Measurements from ENCODE around the gene SNAPIN. TPM values are rescaled to one million over a fixed set of nuclear protein-coding genes. Genes with fewer than 3 reads are reported as not detected.

Gene SNAPIN
- total RNA-seq, 1 donor from 2014 or later: 36.3 TPM

- DNase-seq: no peak
These were observed 20.2 kb downstream of the SNAPIN start, which contains the start of gene NPR1 for GRCh38 chr1:153678519-153679336. NPR1 (plus strand) TSS chr1:153678688; CDS start chr1:153679109, 421 bp downstream.

DNA sequence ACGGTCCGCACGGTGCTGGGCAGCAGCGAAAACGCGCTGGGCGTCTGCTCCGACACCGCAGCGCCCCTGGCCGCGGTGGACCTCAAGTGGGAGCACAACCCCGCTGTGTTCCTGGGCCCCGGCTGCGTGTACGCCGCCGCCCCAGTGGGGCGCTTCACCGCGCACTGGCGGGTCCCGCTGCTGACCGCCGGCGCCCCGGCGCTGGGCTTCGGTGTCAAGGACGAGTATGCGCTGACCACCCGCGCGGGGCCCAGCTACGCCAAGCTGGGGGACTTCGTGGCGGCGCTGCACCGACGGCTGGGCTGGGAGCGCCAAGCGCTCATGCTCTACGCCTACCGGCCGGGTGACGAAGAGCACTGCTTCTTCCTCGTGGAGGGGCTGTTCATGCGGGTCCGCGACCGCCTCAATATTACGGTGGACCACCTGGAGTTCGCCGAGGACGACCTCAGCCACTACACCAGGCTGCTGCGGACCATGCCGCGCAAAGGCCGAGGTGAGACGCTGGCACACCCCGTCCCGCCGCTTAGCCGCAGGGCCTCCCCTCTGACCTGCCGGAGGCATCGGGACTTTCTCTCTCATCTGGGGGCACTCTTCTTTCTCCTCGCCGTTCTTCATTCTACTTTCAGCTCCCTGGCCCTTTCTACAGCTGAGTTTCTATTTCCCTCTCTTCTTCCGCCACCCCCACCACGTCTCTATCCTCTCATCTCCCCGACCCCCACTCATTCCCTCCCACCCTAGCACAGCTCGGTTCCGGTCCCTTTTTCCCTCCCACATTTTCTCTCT, 21.0 kb downstream of the SNAPIN start:
- DNase-seq: no peak

- DNase-seq: no peak
These were observed 21.6 kb downstream of the SNAPIN start for GRCh38 chr1:153680120-153680403.

DNA sequence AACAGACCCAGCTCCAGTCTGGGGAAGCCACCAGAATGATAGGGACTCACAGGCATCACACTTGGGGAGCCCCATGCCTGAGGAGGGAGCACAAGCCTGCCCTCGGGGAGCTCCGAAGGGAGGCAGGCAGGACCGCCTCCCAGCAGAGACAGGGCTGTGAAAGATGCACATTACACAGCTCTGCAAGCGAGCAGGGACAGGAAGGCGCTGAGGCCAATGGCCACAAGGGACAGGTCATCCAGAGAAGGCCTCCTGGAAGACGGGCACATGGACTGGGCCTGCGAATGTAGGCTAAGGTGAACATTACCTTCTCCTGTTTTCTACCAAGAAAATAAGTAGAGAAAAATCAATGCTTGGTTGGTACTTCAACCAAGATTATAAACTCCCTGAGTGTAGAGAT, 24.2 kb downstream of the SNAPIN start:
- DNase-seq: no peak

GRCh38 chr1:153683854-153684253, 25.4 kb downstream of the SNAPIN start:
- no peak for DNase-seq

GRCh38 chr1:153684892-153685291, 26.4 kb downstream of the SNAPIN start:
- no peak for DNase-seq

DNA sequence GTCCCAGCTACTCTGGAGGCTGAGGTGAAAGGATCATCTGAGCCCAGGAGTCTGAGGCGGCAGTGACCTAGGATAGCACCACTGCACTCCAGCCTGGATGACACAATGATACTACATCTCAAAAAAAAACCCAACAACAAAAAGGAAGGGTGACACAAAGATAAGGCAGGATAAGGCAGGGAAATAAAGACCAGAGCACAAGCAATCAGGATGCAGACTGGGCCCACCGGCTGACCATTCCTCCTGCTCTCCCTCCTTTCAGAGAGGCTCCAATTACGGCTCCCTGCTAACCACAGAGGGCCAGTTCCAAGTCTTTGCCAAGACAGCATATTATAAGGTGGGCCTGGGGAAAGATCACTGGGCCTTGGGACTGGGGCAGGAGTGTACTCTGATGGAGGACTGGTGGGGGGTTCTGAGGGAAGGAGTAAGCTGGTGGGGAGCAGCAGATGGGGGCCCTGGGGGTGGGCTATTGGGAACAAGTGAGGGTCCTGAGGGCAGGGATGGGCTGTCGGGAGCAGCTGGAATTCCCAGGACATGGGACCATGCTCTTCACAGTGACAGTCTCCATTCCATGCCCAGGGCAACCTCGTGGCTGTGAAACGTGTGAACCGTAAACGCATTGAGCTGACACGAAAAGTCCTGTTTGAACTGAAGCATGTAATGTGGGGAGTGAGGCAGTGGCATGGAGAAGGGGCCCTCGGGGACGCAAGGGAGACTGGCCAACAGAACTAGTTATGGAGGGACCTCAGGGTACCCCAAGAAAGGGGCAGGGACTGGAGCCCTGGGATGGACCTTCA, 27.2 kb downstream of the SNAPIN start:
- DNase-seq: no peak

DNA sequence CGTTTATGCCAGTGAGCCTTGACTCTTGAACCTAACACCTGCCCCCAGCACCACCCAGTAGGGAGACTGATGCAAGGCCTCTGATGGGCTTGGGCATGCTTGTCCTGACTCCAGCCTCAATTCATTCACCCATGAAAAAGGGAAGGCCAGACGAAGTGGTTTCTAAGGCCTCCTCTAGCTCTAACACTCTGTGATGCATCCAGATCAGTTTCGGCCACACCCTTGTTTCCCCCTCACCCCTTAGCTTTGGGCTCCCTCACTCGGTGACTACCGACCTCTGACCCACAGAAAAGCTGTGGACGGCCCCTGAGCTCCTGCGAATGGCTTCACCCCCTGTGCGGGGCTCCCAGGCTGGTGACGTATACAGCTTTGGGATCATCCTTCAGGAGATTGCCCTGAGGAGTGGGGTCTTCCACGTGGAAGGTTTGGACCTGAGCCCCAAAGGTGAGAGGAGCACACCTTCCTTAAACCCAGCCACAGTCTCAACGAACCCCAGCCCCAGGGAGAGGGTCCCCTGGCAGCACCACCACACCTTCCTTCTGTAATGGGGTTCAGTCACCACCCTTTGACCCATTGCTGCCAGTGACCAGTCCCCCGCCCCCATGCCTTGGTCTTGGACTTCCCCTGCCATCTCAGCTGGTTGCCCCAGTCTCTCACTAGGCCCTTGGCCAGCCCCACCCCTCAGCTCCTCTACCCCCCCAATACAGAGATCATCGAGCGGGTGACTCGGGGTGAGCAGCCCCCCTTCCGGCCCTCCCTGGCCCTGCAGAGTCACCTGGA, 29.0 kb downstream of the SNAPIN start:
- DNase-seq: no peak

DNA sequence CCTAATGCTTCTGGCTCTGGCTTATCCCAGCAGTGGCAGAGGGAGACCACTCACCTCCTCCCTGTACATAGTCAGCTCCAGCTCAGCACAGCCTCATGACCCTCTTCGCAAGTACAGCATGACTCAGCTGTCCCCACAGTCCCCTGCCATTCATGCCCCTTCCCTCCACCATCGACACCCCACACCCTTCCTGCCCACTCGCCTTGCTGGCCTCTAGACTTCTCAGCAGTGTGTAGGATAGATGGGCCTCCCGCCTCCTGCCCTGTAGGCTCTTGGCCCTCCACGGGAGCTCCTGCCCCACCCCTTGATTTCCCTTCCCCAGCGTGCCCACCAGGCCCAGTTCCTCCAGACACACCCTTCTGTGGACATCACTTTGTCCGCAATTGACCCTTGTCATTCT, 29.8 kb downstream of the SNAPIN start:
- no peak for DNase-seq

DNA sequence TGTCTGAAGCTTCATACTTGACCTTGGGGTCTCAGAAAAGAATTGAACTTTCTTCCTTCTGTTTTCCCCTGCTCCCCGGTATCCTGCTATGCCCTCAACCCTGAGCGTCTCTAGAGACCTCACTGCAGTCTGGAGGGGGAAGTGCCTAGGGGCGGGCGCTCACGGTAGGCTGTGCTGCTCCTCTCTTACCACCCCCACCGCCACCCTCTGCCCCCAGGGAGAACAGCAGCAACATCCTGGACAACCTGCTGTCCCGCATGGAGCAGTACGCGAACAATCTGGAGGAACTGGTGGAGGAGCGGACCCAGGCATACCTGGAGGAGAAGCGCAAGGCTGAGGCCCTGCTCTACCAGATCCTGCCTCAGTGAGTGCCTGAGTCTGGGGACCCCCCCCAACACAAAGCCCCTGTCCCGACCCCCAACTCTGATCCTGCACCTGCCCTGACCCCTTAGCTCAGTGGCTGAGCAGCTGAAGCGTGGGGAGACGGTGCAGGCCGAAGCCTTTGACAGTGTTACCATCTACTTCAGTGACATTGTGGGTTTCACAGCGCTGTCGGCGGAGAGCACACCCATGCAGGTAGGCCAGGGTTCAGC, 30.3 kb downstream of the SNAPIN start:
- no peak for DNase-seq

DNA sequence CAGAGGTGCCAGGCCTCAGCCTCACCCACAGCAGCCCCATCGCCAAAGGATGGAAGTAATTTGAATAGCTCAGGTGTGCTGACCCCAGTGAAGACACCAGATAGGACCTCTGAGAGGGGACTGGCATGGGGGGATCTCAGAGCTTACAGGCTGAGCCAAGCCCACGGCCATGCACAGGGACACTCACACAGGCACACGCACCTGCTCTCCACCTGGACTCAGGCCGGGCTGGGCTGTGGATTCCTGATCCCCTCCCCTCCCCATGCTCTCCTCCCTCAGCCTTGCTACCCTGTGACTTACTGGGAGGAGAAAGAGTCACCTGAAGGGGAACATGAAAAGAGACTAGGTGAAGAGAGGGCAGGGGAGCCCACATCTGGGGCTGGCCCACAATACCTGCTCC, 35.0 kb downstream of the SNAPIN start:
- no peak for DNase-seq

DNA sequence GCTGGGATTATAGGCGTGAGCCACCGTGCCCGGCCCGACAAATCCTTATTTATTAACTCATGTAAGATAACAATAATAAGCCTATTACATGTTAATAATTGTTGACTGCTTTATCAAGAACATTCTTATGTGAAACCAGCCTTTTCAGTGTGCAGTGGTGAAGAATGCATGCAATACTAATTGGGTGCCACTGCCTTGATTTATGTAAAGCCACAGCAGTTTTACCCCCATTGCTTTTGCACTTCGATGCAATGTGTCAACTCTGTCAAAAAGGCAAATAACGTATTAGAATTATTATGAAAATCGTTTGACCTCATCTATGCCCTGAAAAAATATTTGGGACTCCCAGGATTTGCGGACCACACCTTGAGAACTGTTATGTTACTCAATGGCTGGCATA, 38.2 kb downstream of the SNAPIN start:
- DNase-seq: no peak

DNA sequence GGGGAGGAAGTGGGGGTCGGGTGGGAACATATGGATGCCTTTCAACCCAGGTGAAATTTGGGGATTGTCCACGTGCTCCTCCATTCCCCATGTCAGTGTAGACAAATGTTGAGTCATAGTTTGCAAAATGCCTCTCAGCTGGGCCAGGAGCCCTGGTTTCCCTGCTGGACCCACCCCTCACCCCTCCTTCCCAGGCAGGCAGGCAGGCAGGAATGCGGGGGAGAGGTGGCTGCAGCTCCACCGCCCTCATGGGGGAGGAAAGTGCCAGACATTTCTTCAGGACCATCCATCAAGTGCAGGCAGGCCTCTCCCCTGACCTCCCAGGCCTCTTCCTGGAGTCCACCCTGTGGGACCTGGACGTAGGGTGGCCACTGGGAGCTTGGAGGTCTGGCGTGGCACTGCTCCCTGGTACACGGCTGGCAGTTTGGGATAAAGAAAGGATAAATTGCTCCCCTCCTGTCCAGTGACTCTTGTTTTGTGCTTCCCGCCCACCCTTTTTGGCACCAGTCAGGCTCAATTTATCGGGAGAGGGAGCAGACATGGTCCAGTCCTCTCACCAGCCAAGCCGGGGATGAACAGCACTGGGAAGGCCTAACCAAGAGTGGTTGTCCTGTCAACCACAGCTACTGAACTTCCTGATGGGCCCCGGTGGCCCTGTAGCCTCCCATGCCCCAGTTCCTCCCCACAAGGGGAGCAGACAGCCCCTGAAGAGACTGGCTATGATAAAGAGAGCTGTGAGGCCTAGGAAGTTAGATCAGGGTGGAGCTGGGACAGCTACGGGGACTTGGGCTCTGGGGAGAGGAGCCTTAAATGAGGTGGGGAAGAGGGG, 38.9 kb downstream of the SNAPIN start:
- DNase-seq: no peak

- no peak for DNase-seq
These were observed 39.8 kb downstream of the SNAPIN start for GRCh38 chr1:153698020-153698922.

DNA sequence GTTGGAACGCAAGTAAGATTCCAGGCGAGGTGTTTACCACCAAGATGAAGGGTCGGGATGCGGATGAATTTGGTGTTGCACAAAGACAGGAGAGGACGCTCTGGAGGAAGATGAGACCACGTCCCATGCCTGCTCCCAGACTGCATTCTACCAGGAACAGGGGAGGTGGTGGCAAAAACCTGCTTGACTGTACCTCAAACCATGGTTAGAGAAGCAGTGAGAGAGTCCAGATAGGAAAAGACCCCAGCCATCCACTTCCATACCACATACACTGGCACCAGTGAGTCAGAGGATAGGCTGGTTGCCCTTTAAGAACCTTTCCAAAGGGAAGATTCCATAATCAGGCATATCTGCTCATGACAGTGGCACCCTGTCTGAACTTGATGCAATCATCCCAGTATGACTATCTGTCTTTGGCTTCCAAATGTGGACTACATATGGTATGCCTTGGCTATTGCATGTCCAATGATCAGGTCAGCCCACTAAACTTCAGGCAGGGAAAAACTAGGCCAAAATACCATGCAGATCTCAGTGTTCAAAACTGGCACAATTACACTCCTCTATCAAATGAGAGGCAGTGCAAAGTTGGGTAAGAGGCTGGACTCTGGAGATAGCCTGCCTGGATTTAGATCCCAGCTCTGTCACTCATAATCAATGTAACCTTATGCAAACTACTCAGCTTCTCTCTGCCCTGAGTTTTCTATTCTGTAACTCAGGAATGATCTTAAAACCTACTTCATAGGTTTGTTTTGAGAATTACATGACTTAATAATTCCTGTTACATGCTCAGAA, 40.6 kb downstream of the SNAPIN start:
- DNase-seq: no peak

GRCh38 chr1:153699768-153700167, 41.3 kb downstream of the SNAPIN start:
- no peak for DNase-seq

GRCh38 chr1:153705484-153705883, 47.0 kb downstream of the SNAPIN start:
- DNase-seq: no peak

GRCh38 chr1:153711026-153711425, 52.5 kb downstream of the SNAPIN start:
- DNase-seq: no peak

Measured in occipital lobe (tissue), 2 donors.